ENCODE data around the gene GPI. TPM values are rescaled to one million over a fixed set of nuclear protein-coding genes. Genes with fewer than 3 reads are reported as not detected.

GPI gene
- total RNA-seq, 1 donor from 2014 or later: 337 TPM

GRCh38 chr19:34418300-34418699 lies 53.3 kb downstream of the GPI start:
- Histone ChIP-seq H3K27ac (no peak overlapping the region), H3K4me1 (no peaks in the 10 kb centered on the region), H3K4me3 (no peak overlapping the region), H3K9me3 (no peaks in the 10 kb centered on the region), H3K36me3 (peaks cover 29 to 37% of the 10 kb centered on the region in 2 donors), H3K27me3 (no peaks in the 10 kb centered on the region)
- DNase-seq (ENCODE audit: low spot score in 2 of 2): no peak
- TF ChIP-seq CTCF (IDR thresholded peaks at IDR 0.05): no peak
- intact Hi-C loops (cut with DNase I): no loop called here

- H3K4me1 ChIP-seq: peaks cover 4 to 18% of the 10 kb centered on the region in 2 donors
- no peaks in the 10 kb centered on the region for H3K9me3 ChIP-seq
- H3K27ac ChIP-seq: no peak overlapping the region
- TF ChIP-seq CTCF (IDR thresholded peaks at IDR 0.05): no peak
- H3K27me3 ChIP-seq: no peaks in the 10 kb centered on the region
- H3K4me3 ChIP-seq: no peak overlapping the region
- peaks cover 1 to 7% of the 10 kb centered on the region in 2 donors for H3K36me3 ChIP-seq
- DNase-seq (ENCODE audit: low spot score in 2 of 2): no peak
- intact Hi-C loops (cut with DNase I): loop anchor here (5.0 kb wide), 1 partner anchor 76 kb away; no protein-coding TSS in a partner anchor
These were observed 61.2 kb downstream of the GPI start for GRCh38 chr19:34426096-34426661.

GRCh38 chr19:34428549-34429285 lies 63.7 kb downstream of the GPI start:
- H3K36me3 ChIP-seq: no peaks in the 10 kb centered on the region

GRCh38 chr19:34429553-34429952 lies 64.6 kb downstream of the GPI start:
- no peak for TF ChIP-seq CTCF (IDR thresholded peaks at IDR 0.05)
- peak overlapping the region; percentile 93 to 99 for H3K27ac ChIP-seq

More at GRCh38 chr19:34428549-34429285, 63.7 kb downstream of the GPI start:
- TF ChIP-seq CTCF (IDR thresholded peaks at IDR 0.05): no peak
- Histone ChIP-seq H3K27me3 (no peaks in the 10 kb centered on the region), H3K4me1 (peaks cover 8 to 40% of the 10 kb centered on the region in 2 donors), H3K9me3 (no peaks in the 10 kb centered on the region), H3K27ac (peak overlapping the region; percentile 93 to 99), H3K4me3 (peak overlapping the region; percentile 75 to 88)
- DNase-seq (ENCODE audit: low spot score in 2 of 2): peak in 1 of 2 donors; percentile 71
- intact Hi-C loops (cut with DNase I): loop anchor here (1.0 to 5.0 kb wide), 4 partner anchors 24 to 74 kb away; partner anchors contain the start of genes PDCD2L and WTIP

GRCh38 chr19:34430738-34431625 lies 66.0 kb downstream of the GPI start:
- H3K27me3 ChIP-seq: no peaks in the 10 kb centered on the region
- peak; percentile 34 to 51 (median 43) for TF ChIP-seq CTCF (IDR thresholded peaks at IDR 0.05)
- peaks cover 8 to 61% of the 10 kb centered on the region in 2 donors for H3K4me1 ChIP-seq
- H3K4me3 ChIP-seq: peak overlapping the region; percentile 13 to 88
- H3K27ac ChIP-seq: peak overlapping the region; percentile 93 to 99
- H3K36me3 ChIP-seq: peaks cover 6 to 14% of the 10 kb centered on the region in 2 donors
- no peaks in the 10 kb centered on the region for H3K9me3 ChIP-seq
- DNase-seq (ENCODE audit: low spot score in 2 of 2): no peak
- intact Hi-C loops (cut with DNase I): no loop called here

More at GRCh38 chr19:34429553-34429952, 64.6 kb downstream of the GPI start:
- Histone ChIP-seq H3K4me1 (peaks cover 8 to 49% of the 10 kb centered on the region in 2 donors), H3K36me3 (peaks cover 0 to 3% of the 10 kb centered on the region in 2 donors), H3K27me3 (no peaks in the 10 kb centered on the region), H3K4me3 (peak overlapping the region; percentile 75 to 88), H3K9me3 (no peaks in the 10 kb centered on the region)
- no peak for DNase-seq (ENCODE audit: low spot score in 2 of 2)
- intact Hi-C loops (cut with DNase I): loop anchor here (2.0 to 5.0 kb wide), 3 partner anchors 25 to 73 kb away; partner anchors contain the start of gene PDCD2L

All from ascending aorta (tissue), 2 donors.